Caki2 (cell line): Measurements from ENCODE around the gene CACNA1I. TPM values are rescaled to one million over a fixed set of nuclear protein-coding genes. Genes with fewer than 3 reads are reported as not detected.

Experiments used
- DNase-seq: peaks from one replicate; pipeline ENCODE4 v3.0.0-alpha.2; 2015; ENCODE audit warnings: low read depth
- in situ Hi-C: cut with HindIII; loops from 2 replicates; pipeline ENCODE4 v1.10.0; 2016; ENCODE audit warnings: low sequenced_read_pairs, low pct_unique_long_range_greater_than_20kb, mixed read lengths
- total RNA-seq: library from RNA; depleted of rRNA; stranded (reverse); fragments of >200 nt; shearing (Covaris generic); gene quantifications from 2 replicates; pipeline ENCODE4 v1.2.3, GENCODE V29; 2014; ENCODE audit warnings: low replicate concordance

Gene CACNA1I
- total RNA-seq, 1 experiment from 2014 or later, result not detected

- DNase-seq, result peak; percentile 57
- in situ Hi-C loops, result no loop called here
Observed at GRCh38 chr22:39534591-39535356, 35.8 kb upstream of the CACNA1I start.

DNA sequence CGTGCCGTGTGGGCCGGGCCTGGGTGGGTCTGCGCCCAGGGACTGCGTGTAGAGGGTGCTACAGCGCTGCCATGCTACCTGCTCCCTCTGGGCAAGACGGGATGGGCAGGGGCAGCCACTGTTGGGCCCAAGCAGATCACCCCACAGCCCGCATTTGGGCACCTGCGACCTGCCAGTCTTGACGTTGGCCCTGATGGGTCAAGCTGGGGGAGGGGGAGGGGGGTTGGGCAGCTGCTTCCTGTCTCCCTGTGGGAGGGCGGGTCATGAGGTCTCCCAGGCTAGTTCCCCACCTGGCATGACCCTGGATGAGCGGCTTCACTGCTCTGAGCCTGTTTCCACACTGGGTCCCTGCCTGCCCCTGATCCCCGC, 35.2 kb upstream of the CACNA1I start:
- in situ Hi-C loops, result no loop called here
- DNase-seq, result no peak

DNA sequence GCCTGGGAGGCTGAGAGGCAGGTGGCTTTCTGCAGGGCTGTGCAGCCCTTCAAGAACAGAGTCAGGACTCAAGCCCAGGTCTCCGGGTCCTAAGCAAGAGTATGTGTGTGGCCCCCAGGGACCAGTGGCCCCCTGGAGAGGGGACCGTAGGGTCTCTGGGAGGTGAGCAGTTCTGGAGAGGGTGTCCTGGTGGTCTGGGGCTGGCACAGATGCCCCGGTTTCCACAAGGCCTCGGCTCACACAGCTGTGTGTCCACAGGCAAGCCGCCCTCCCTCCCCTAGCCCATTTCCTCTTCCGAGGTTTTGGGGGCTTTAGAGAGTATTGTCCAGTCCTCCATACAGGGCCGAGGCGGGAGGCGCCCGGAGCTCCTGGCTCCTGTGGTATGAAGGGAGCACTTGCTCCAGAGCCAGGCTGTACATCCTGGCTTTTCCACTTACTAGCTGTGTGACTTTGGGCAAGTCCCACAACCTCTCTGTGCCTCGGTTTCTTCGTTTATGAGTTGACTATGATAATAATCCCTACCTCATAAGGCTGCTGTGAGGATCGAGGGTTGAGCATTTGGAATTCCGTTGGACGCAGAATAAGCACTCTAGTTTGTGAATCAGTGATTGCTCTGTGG, 34.6 kb upstream of the CACNA1I start:
- in situ Hi-C loops, result no loop called here
- no peak for DNase-seq

DNA sequence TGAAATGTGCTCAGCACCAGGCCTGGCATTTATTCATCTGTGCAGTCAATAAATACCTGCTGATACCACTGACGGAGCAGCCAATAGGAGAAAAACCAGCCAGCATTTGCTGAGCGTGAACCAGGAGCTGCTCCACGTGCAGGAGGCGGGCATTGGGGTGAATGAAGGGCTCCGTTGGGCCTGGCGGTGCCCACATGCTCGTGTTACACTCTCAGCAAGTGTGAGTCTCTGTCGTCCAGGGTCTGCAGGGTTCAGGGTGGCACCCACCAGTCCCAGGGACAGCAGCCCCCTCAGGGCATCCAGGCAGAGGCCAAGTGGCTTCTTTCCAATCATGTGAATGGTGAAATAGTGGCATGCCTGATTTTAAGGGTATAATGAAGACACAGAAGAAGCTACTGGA, 33.8 kb upstream of the CACNA1I start:
- no peak for DNase-seq
- in situ Hi-C loops, result no loop called here

GRCh38 chr22:39537975-39538374, 32.6 kb upstream of the CACNA1I start:
- in situ Hi-C loops, result no loop called here
- no peak for DNase-seq

DNA sequence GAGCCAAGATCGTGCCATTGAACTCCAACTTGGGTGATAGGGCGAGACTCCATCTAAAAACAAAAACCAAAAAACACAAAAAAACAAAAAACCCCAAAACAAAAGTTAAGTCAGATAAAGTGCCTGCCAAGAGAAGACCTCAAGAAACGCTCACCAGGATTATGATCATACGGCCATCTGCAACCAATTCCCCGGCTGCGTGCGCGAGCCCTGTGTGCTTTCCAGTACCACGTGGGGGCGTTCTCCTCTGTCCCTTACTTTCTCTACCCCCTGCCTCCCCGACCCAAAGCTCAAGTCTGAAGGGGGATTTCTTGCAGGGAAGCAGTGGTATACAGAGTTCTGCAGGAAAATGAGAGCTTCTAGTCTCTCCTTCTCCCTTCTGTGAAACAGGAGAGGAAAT, 27.5 kb upstream of the CACNA1I start:
- in situ Hi-C loops, result no loop called here
- no peak for DNase-seq

GRCh38 chr22:39545386-39546365, 24.9 kb upstream of the CACNA1I start:
- DNase-seq, result peak; percentile 70
- in situ Hi-C loops, result no loop called here

DNA sequence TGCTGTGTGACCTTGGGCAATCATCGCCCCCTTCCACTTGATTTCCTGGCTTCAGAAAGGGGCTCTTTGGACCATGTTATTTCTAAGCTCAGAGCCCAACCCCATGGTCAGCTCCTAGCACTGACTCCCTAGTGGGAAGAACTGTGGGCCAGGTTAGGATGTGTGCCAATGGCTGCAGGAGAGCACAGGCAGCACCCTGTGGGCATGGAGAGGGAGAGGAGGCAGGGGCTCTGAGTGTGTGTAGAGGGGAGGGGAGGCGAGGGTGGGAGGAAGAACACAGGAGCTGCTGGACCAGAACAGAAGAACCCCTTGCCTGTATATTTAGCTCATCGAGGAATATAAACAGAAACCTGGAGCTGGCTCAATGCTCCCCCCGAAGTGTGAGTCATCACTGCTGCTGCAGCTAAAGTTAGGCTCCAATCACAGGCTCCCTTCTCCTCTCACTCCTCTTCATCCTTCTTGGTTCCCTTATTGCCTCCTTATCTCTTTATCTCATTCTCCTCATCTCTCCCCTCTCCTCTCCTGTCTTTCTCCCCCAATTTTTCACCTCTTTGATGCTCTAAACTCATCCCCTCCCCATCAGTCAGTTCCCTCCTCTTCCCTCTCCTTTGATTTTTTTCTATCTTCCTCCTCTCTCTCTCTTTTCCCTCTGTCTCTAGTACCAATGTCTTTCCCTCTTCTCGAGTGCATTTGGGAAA, 23.5 kb upstream of the CACNA1I start:
- no peak for DNase-seq
- in situ Hi-C loops, result no loop called here

GRCh38 chr22:39547587-39547947, 23.0 kb upstream of the CACNA1I start:
- in situ Hi-C loops, result no loop called here
- DNase-seq, result no peak

GRCh38 chr22:39553429-39553828, 17.1 kb upstream of the CACNA1I start:
- in situ Hi-C loops, result no loop called here

DNA sequence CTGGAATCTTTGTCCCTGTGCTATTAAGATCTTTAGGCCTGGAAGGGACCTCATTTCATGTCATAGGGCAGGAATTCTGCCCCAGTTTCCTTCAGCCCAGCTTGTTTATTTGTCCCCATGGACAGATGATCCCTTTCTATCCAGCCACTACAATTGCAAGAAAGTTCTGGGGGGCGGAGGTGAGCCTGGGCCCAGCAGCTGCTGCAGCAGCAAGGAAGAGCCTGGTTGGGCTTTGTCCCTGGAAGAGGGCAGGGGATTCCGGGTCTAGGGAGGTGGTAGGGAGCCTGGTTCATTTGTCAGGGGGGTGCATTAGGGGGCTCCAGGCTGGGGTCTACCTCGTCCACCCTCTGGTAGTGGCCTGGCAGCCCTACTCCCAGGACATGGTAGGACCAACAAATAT, 16.4 kb upstream of the CACNA1I start:
- no peak for DNase-seq
- in situ Hi-C loops, result no loop called here

More at GRCh38 chr22:39553429-39553828, 17.1 kb upstream of the CACNA1I start:
- no peak for DNase-seq

DNA sequence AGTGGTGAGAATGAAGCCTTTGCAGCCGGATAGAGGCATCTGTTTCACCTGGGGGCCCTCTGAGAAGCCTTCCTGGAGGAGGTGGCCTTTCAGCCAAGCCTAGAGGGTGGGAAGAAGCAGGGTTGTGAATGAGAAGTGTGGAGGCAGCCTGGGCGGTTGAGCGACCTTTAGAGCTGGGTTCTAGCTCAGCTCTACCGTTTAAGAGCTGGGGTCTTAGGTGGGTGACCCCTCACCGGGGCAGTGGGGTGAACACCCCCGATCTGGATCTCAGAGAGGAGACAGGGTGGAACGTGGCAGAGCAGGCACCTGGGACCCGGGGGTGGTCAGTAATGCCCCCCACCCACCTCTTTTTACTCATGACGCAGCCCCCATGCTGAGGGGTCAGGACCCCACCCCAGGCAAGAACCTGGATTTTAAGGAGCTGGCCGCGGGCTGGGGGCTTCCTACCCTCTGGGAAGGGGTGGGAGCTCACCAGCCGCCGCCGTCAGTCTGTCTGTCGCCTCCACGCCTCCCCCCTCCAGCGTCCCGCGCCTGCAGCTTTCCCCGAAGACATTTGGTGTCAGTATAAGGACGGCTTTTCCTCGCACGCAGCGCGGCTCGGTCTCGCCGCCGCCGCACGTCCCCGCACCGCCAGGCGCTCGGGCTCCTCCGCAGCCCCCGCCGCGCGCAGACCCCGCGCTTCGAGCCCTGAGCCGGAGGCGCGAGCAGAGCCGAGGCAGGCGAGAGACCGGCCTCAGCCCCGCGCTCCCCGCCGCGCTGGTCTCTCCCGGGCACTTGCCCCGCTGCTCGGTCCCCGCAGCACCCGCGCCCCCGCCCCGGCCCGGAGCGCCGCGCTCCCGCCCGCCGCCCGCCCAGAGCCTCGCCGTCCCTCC, 13.3 kb upstream of the CACNA1I start:
- DNase-seq, result no peak
- in situ Hi-C loops, result no loop called here

GRCh38 chr22:39558254-39558727, 12.3 kb upstream of the CACNA1I start:
- DNase-seq, result no peak
- in situ Hi-C loops, result no loop called here

DNA sequence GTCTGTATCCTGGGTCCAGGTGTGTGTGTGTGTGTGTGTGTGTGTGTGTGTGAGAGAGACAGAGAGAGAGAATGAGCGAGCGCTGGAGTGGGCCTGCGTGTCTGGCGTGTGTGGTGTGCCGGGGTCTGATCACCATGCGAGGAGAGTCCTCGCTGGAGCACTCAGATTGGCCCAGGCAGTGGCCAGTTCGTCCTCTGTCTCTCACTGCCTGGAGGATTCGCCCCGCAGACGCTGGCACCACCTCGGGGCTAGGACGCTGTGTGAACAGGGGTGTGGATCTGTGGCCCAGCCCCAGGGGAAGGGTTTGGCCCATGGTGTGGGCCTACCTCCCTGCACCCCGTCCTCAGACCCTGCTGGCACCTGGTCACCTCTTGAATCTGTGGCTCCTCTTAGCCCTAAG, 11.6 kb upstream of the CACNA1I start:
- no peak for DNase-seq
- in situ Hi-C loops, result no loop called here

GRCh38 chr22:39559456-39560105, 11.0 kb upstream of the CACNA1I start:
- in situ Hi-C loops, result no loop called here

GRCh38 chr22:39560127-39560526, 10.4 kb upstream of the CACNA1I start:
- in situ Hi-C loops, result no loop called here
- DNase-seq, result no peak

More at GRCh38 chr22:39559456-39560105, 11.0 kb upstream of the CACNA1I start:
- no peak for DNase-seq
